Fibroblast of skin of right biceps (primary cell): ENCODE results near the gene MIF4GD.

Experiments
- DNase-seq: peaks from one replicate; pipeline ENCODE4 v3.0.0-alpha.2; 2013

Gene MIF4GD

GRCh38 chr17:75231071-75231470 is 40.0 kb downstream of the MIF4GD start:
- DNase-seq, result no peak

GRCh38 chr17:75228847-75229246 is 42.2 kb downstream of the MIF4GD start:
- no peak for DNase-seq

GRCh38 chr17:75228305-75228704 is 42.7 kb downstream of the MIF4GD start:
- DNase-seq, result no peak

GRCh38 chr17:75227729-75228128 is 43.3 kb downstream of the MIF4GD start:
- no peak for DNase-seq

- DNase-seq, result no peak
Measured at GRCh38 chr17:75225016-75225415, 46.0 kb downstream of the MIF4GD start.

- DNase-seq, result no peak
Measured at GRCh38 chr17:75219815-75220214, 51.2 kb downstream of the MIF4GD start.

- no peak for DNase-seq
Measured at GRCh38 chr17:75218131-75218530, 52.9 kb downstream of the MIF4GD start.
